HEK293 (cell line): ENCODE data around the gene SLC29A3.

ENCODE experiments used
- HOXD13 ChIP-seq: sonication (generic); formaldehyde crosslinking; IDR thresholded peaks from 2 replicates; pipeline ENCODE4 v1.8.0; 2022; ENCODE audit warnings: missing genetic modification reagents, borderline replicate concordance
- TF ChIP-seq, protein P1 (sequence below): fragments of 450-650 bp; formaldehyde crosslinking; IDR thresholded peaks from 2 replicates; pipeline ENCODE4 v1.5.1; 2016; ENCODE audit warnings: missing biosample characterization, missing genetic modification characterization

DNA sequence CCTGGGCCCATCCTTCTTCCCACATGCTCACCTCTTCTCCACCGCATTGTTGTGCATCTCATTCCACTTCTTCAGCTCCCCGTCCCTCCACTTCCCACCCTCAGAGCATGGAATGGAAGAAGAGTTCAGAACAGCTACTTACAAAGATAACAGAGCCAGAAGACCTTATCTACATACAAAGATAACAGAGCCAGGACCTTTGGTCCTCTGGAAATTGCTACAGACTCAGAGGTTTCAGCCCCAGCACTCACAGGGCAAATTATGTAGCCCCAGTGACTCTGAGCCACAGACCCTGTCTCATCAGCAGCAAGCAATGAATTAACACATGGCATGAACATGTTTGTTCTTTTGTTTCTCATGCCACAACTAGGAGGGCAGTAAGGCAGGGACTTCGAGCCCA lies 28.7 kb upstream of the SLC29A3 start:
- TF ChIP-seq, protein P1, sequence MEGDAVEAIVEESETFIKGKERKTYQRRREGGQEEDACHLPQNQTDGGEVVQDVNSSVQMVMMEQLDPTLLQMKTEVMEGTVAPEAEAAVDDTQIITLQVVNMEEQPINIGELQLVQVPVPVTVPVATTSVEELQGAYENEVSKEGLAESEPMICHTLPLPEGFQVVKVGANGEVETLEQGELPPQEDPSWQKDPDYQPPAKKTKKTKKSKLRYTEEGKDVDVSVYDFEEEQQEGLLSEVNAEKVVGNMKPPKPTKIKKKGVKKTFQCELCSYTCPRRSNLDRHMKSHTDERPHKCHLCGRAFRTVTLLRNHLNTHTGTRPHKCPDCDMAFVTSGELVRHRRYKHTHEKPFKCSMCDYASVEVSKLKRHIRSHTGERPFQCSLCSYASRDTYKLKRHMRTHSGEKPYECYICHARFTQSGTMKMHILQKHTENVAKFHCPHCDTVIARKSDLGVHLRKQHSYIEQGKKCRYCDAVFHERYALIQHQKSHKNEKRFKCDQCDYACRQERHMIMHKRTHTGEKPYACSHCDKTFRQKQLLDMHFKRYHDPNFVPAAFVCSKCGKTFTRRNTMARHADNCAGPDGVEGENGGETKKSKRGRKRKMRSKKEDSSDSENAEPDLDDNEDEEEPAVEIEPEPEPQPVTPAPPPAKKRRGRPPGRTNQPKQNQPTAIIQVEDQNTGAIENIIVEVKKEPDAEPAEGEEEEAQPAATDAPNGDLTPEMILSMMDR (tag by site-specific recombination) = no peak
- TF ChIP-seq HOXD13 (CRISPR knock-in tag) = no peak
